Pancreas (tissue), 10 donors: ENCODE data around the gene RICTOR. TPM values are rescaled to one million over a fixed set of nuclear protein-coding genes. Genes with fewer than 3 reads are reported as not detected.

Experiments
- ATAC-seq, 4 donors: fragments of 200-7000 bp; cut with Tn5 transposase; one replicate each; pipeline versions ENCODE4 v1.8.0 to v1.9.1; 2020; ENCODE audit warnings: mild to moderate bottlenecking in 4 of 4, moderate library complexity in 4 of 4
- DNase-seq, 6 donors: peaks; one replicate each; pipeline ENCODE4 v3.0.0-alpha.2; 2020
- FAIRE-seq: peaks from 2 replicates; lab custom pipeline; 2012; peaks lifted over from hg19 to GRCh38; lab: Jason Lieb, UNC
- H3K27ac ChIP-seq, 4 donors: fragments of 200-600 bp; sonication (generic); 1 replicate in 3 of 4; 2 replicates in 1 of 4; pipeline versions ENCODE4 v1.5.0 to v1.8.0; 2020
- H3K27me3 ChIP-seq, 4 donors: fragments of 200-600 bp; one replicate each; pipeline ENCODE4 v1.8.0; 2021
- H3K36me3 ChIP-seq, 3 donors: fragments of 200-600 bp; sonication (generic) in 1 of 3; one replicate each; pipeline versions ENCODE4 v1.5.0 to v1.8.0; 2020 to 2021
- H3K4me1 ChIP-seq, 3 donors: fragments of 200-600 bp; one replicate each; pipeline ENCODE4 v1.8.0; 2021
- H3K4me3 ChIP-seq, 4 donors: fragments of 200-600 bp; sonication (generic) in 2 of 4; one replicate each; pipeline versions ENCODE4 v1.5.0 to v1.8.0; 2020 to 2021
- H3K9me3 ChIP-seq, 4 donors: fragments of 200-600 bp; one replicate each; pipeline ENCODE4 v1.8.0; 2021
- WGBS, 2 donors: extraction: QIAGEN DNeasy Blood & Tissue Kit; methylation state at CpG; one replicate each; pipeline ENCODE4 v1.1.7; 2013; 5-methylcytosine and 5-hydroxymethylcytosine counted together
- intact Hi-C, 3 donors: fragments of 100-400 bp; cut with DNase I; formaldehyde crosslinking; loops; one replicate each; pipeline versions ENCODE4 v1.11.1 to v1.14.2; 2022
- polyA plus RNA-seq, 2 donors: library from polyadenylated mRNA; stranded (reverse); fragments of 200-250 nt; gene quantifications; one replicate each; pipeline ENCODE4 v1.2.3, GENCODE V29; 2013
- total RNA-seq, 6 donors: library from RNA; stranded (reverse); fragmentation: NEBNext Ultra II Directional in 4 of 6; extraction: Animal tissue kit (Norgen Biotek cat#: 25700) in 4 of 6; gene quantifications; one replicate each; pipeline versions ENCODE4 v1.2.1 to v1.2.4, GENCODE V29; 2021 to 2023
- TF ChIP-seq, protein P1 (sequence below), 4 donors: fragments of 200-600 bp; sonication (generic) in 3 of 4; IDR thresholded peaks; one replicate each; pipeline versions ENCODE4 v1.5.0 to v1.8.0; 2021; ENCODE audit warnings: antibody characterized with exemption in 4 of 4
- donor health status: healthy with polysubstance abuse.
- donor health status: DM: no; HTN: no; CAD: no; lungs with moderate emphysema.
- donor health status: DM: no; HTN: no; CAD: no.
- donor health status: control.
- donor health status: control.
- donor health status: Bipolar disorder and iron deficiency.
- donor health status: DM: yes; HTN: yes; CAD: no.
- donor health status: DM: no; HTN: no; CAD: no.
- donor health status: DM: no; HTN: no; CAD: no.
- donor health status: DM: yes; HTN: yes; CAD: no.

The RICTOR gene
- total and polyA plus RNA-seq, 8 donors: 4.2 to 23.0 (median 14.1) TPM

DNA sequence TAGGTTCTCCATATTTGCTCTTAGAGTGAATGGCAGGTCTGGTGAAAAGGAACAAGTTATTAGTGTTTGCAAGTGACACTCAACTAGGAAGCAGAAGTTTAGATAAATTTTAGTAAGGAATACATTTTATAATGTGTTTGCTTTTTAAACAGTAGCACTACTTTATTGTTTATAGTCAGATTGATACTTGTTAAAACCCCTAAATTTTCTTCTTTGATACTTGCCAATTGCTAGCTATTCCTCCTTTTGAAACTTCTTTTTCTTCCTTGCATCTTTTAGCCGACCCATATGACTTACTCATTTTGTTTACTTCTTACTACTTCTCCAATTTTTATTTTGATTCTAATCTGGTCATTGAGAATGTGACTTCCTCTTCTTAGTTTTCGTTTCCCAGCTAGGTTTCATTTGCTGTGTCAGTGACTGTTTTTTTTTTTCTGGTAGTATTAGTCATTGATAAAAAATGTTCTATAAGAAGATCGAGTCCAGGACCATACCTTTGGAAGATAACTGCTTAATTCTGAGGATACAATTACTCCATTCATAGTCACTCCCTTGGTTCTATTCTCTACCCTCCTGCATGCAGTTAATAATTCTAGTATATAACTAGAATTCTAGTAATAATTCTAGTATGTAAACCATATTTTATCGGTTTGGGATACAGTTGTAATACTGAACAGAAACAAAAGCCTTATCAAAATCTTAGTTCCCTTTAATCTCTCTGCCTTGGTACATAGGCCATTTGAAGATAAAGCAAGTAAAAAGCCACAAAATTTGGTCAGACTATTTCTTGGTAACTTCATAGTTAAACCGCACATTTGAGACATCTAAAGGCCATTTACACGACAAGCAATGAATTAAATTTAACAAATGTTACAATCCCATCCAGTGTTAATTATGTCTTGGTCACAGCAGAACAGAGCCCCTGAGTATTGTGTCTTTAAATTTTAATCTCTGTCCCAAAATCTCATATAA lies 2.8 kb upstream of the RICTOR start:
- no peak for FAIRE-seq
- peak overlapping the region in 1 of 4 donors; percentile 16 for H3K27ac ChIP-seq
- TF ChIP-seq, protein P1, sequence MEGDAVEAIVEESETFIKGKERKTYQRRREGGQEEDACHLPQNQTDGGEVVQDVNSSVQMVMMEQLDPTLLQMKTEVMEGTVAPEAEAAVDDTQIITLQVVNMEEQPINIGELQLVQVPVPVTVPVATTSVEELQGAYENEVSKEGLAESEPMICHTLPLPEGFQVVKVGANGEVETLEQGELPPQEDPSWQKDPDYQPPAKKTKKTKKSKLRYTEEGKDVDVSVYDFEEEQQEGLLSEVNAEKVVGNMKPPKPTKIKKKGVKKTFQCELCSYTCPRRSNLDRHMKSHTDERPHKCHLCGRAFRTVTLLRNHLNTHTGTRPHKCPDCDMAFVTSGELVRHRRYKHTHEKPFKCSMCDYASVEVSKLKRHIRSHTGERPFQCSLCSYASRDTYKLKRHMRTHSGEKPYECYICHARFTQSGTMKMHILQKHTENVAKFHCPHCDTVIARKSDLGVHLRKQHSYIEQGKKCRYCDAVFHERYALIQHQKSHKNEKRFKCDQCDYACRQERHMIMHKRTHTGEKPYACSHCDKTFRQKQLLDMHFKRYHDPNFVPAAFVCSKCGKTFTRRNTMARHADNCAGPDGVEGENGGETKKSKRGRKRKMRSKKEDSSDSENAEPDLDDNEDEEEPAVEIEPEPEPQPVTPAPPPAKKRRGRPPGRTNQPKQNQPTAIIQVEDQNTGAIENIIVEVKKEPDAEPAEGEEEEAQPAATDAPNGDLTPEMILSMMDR (IDR thresholded peaks at IDR 0.05): no peak
- intact Hi-C loops: loop anchor here in 1 of 3 donors (10.0 kb wide), 1 partner anchor 52 kb away; no protein-coding TSS in a partner anchor
- no peaks in the 10 kb centered on the region for H3K36me3 ChIP-seq
- ATAC-seq: no peak
- DNase-seq: no peak
- H3K4me1 ChIP-seq: peaks cover 3 to 13% (median 9%) of the 10 kb centered on the region in 3 donors
- no peaks in the 10 kb centered on the region for H3K9me3 ChIP-seq
- no peak overlapping the region for H3K4me3 ChIP-seq
- WGBS, 2 donors: 43 to 44% methylated on average over 6 of the region's 6 CpGs
- no peaks in the 10 kb centered on the region for H3K27me3 ChIP-seq

DNA sequence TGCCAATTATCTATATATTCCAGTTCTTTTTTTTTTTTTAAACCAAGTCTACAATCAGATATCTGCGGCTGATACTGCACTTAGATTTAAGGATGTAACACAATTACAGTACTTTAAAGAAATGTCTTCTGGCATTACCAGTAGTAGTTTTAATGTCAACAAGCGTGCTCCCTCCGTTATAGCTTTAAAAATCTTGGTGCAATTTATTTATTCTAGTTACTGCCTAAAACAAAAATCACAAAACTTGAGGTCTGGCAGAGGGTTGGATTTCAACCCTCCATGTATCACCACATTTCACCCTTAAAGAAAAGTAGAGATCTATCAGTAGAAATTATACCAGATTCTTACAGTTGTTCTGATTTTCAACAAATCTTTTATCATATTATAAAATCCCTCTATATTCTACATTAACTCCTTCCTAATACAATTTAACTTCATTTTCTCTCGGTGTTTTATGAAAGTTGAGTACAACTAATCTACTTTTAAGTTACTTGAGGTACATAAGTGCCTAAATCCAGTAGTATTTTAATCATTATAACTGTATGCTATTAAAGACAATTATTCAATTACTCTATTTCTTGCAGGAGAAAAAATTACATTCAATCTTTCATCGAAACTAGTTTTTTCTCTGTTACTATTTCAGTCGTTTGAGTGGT lies 2.0 kb upstream of the RICTOR start:
- intact Hi-C loops: loop anchor here in 1 of 3 donors (10.0 kb wide), 1 partner anchor 51 kb away; no protein-coding TSS in a partner anchor
- DNase-seq (no peak), ATAC-seq (no peak), FAIRE-seq (no peak)
- Histone ChIP-seq H3K4me3 (no peak overlapping the region), H3K4me1 (peaks cover 5 to 19% (median 14%) of the 10 kb centered on the region in 3 donors), H3K9me3 (no peaks in the 10 kb centered on the region), H3K27me3 (no peaks in the 10 kb centered on the region), H3K27ac (peak overlapping the region in 2 of 4 donors; percentile 16 to 44), H3K36me3 (no peaks in the 10 kb centered on the region)
- TF ChIP-seq, protein P1 (IDR thresholded peaks at IDR 0.05): no peak
- WGBS, 2 donors: 71 to 79% methylated on average over 6 of the region's 6 CpGs

DNA sequence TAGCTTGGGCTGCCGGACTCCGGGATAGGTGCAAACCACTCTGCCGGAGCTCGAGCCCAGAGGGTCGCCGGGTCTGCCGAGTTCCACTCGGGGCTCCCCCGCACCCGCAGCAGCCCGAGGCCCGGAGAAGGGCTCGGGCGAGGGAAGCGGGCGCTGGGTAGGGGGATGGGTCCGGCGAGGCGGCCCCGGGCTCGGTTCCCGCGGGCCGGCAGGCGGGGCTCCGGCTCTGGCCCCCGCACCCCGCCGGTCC lies 507 bp downstream of the RICTOR start:
- intact Hi-C loops: loop anchor here in 1 of 3 donors (10.0 kb wide), 1 partner anchor 49 kb away; no protein-coding TSS in a partner anchor
- H3K36me3 ChIP-seq: no peaks in the 10 kb centered on the region
- no peak for FAIRE-seq
- H3K9me3 ChIP-seq: no peaks in the 10 kb centered on the region
- H3K4me3 ChIP-seq: peak overlapping the region; percentile 77 to 94 (median 90)
- DNase-seq: peak in 2 of 6 donors; percentile 51 to 79
- no peaks in the 10 kb centered on the region for H3K27me3 ChIP-seq
- 0 to 1% methylated on average over 22 to 29 of the region's 29 CpGs for WGBS, 2 donors
- peak; percentile 55 to 66 (median 60) for ATAC-seq
- peak overlapping the region; percentile 92 to 99 (median 98) for H3K27ac ChIP-seq
- TF ChIP-seq, protein P1 (IDR thresholded peaks at IDR 0.05): no peak
- peaks cover 9 to 15% (median 14%) of the 10 kb centered on the region in 3 donors for H3K4me1 ChIP-seq

DNA sequence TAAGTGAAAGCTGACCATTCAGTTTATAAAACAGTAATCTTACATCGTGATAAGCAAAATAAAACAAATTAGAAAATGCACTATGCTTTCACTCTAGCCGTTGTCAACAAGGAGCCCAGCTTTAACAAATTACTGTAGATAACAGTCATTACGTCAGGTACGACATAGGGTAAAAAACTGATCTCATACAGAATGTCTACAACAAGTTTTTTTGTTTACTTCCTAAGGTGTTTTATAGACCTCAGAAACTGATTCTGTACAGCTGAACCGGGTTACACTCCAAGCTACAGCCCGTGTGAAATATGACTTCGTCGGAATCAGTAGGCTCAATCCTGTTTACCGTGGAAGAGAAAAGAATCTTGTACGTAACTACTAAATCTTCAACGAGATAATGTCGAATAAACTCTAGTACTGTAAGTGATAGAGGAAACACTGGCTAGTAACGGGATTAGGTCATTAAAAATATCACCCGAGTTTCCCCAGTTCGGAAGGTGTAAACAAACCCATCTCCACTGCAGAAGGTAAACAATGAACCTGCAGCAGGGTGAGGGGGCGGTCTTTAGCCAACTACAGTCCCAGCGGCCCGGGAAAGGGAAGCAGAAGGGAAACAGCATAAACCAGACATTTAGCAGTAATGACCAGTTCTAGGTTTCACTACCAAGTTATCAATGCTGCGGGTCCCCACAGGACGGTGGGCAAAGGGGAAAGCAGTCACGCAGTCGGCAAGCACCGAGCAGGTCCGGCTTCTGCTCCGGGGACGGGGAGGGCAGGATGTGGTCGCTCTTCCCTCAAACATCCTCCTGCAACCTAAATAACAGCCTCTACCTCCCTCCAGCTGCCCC lies 1.1 kb downstream of the RICTOR start:
- H3K4me1 ChIP-seq: peaks cover 9 to 15% (median 14%) of the 10 kb centered on the region in 3 donors
- H3K36me3 ChIP-seq: no peaks in the 10 kb centered on the region
- no peaks in the 10 kb centered on the region for H3K9me3 ChIP-seq
- TF ChIP-seq, protein P1 (IDR thresholded peaks at IDR 0.05): no peak
- 1 to 2% methylated on average over 27 of the region's 27 CpGs for WGBS, 2 donors
- intact Hi-C loops: loop anchor here in 1 of 3 donors (10.0 kb wide), 1 partner anchor 48 kb away; no protein-coding TSS in a partner anchor
- peak; percentile 15 to 54 (median 42) for ATAC-seq
- no peaks in the 10 kb centered on the region for H3K27me3 ChIP-seq
- peak overlapping the region; percentile 77 to 94 (median 90) for H3K4me3 ChIP-seq
- DNase-seq: peak in 5 of 6 donors; percentile 20 to 70 (median 34)
- FAIRE-seq: no peak
- H3K27ac ChIP-seq: peak overlapping the region; percentile 92 to 99 (median 98)
